GM21367 (cell line): ENCODE results near the gene BNIP3.
"Not testable (repeated sequence)": the region's sequence is repeated elsewhere in the genome, so short reads cannot be mapped to it uniquely, and the experiment has no call there.

Experiments
- ATAC-seq: cut with Tn5 transposase; IDR thresholded peaks from one replicate; pipeline ENCODE4 v1.9.1; 2021; ENCODE audit not compliant: unreplicated experiment

Gene BNIP3

DNA sequence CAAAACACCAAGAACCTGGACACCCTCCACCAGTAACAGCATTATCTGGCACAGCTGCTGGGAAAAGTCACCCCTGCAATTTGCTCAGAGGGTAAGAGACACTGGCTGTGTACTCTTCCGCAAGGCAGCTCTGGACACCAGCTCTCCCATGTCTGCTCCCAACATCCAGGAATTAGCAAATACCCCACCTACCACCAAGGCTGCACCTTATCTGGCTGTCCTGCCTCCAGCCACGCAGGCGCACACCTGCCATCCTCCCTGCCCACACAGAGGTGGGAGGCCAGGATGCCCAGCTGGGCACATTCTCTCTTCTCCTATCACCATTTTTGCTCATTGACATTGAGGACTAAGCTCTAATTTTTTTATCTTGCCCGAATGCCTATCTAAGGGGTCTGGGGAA, 20.3 kb upstream of the BNIP3 start:
- no peak for ATAC-seq

DNA sequence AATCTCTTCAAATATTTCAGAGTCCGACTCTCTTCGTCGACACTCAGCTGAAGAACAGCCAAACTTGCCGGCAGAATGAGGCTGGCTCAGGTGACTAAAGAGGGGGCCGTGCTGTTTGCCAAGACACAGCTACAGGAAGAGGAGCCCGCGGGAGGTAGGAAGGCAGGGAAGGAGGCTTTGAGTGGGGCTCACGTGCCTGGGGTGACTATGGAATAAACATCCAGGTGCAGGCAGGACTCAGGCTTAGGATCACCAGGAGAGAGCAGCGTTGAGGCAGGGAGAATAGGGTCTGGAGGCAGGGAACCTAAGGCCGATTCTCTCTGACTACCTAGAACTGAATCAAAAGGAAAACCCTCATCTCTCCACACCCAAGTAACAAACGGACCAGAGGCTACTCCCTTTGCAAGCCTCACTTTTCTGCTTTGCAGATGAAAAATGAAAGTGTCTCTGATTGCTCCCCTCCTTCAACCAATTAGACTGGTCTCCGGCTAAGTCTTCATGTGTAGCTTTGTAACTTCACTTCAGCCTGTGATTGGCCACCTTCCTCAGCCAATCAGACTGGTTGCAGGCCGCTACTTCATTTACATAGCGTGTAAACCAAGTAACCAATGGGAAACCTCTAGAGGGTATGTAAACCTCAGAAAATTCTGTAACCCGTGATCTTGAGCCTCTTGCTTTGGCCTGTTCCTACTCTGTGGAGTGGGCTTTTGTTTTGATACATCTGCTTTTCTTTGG, 19.7 kb upstream of the BNIP3 start:
- no peak for ATAC-seq

DNA sequence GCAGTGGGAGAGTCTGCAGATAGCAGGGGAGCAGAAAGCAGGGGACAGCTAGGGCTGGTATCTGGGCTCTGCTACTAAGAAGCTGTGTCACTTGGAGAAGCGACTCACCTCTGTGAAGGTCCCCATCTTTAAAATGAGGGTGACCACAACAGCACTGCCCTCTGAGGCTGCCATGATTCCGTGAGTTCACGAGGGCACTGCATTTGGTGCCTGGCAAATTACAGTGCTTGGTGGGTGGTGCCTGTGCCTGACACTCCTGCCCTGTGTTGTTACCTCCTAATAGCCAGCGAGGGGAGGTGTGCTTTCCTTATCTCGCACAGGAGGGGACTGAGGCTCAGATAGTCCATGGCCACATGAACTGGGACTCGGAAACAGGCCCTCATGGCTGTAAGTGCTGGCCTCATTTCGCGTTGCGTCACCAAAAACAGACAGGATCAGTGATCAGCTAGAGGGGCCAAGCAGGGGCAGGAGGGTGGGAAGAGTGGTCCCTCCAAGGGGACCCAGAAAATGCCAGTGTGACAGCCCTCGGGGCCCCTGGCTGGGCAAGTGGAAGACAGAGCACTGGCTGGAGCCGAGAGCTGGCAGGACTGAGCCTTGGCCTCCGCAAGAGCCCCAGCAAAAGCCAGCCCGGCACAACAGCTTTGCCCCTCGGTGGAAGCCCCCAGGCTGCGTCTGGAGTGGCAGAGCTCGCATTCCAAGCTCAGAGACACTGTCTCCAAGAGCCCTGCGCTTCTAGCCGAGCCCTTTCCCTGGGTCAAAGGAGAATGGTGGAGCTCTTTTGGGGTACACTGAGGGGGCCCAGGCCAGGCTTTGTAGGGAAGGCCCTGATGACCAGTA, 17.3 kb upstream of the BNIP3 start:
- ATAC-seq: no peak

DNA sequence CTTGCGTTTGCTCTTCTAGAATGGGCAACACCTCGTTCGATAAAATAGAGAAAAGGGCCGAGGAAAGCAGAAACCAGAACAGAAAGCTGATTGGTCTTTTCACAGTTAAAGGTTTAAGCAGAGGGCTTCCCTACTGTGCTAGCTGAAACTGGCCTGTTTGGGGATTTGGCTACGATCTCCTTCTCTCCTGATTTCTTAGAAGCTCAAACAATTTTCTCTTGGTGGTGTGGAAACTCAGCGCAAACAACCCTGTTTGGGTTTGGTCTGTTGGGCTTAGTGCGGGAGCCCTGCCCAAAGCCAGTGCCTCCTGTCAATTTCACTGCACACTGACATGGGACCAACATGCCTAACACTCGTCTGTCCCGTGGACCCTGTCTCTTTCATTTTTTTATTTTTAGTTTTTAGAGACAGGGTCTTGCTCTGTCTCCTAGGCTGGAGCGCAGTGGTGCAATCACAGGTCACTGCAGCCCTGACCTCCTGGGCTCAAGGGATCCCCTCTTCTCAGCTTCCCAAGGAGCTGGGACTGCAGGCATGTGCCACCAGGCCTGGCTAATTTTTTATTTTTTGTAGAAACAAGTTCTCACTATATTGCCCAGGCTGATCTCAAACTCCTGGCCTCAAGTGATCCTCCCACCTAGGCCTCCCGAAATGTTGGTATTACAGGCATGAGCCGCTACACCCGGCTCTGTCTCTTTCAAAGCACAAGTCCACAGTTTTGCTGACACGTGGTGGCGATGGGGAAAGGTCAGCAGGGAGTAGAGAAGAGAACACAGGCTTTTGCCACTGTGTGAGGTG, 16.5 kb upstream of the BNIP3 start:
- ATAC-seq: no peak

DNA sequence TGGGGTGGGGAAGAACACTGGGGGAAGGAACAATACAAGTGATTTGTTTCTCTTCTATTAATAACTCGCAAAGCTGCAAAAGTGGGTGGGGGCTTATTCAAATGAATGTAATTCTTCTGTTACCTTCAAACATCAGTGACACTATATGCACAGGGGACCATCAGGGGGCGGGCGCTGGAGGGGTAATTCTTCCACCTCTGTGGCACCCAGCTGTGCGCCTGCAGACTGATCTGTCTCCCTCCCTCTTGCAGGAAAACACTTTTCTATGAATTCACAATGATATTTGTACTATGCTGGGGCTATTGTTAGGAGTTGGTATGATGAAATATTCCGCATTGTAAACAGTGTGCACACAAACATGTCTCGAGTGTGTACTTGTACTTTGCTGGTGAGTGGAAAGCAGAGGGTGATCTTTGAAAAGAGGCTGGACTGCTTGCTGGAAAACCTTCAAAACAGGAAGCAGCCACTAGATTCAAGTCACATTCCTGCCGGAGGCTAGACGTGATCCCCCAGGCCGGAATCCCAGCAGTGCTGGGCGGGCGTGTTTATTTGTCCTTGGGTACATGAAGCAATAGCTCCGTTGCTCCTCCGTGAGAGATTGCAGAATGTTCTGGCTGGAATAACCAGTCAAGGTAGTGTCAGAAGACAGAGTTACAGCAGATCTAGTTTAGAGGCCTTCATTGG, 15.8 kb upstream of the BNIP3 start:
- ATAC-seq: no peak

DNA sequence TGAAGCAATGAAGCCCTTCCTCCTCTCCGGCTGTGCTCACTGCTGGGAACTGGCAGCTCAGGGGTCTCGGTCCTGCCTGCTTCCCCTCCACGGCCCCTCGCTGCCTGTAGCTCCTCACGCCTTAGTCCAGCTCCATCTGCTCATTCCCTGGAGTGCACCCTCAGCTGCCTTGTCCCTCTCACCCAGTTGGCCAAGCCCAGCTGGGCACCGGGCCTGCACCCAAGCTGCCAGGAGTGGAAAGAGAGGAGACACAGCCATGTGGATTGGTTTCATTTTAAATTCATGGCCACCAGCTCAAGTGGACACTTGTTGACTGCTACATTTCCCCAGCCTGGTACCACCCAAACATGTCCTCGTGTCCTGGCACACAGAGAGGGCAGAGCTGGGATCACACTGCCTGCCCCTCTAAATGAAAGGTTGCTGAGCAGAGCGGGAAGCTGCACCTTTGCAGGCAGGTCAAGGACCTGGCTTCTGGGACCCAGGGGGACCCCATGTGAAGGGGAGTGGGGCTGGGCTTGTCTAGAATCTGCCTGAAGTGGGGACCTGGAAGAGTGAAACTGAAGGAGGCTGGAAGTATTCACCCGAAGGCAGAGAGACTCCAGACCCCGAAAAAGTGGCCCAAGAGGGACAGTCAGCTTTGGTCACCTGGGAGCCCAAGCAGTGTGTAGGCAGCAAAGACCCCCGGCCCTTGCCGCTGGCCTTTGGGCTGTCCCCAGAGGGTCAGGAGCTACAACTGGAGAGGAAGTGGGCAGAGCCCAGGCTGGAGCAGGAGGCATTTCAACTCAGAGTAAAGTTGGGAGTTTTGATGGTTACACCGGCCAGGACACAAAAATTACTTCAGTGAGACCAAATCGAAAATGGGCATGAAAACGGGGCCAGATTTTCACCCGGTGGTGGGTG, 15.0 kb upstream of the BNIP3 start:
- ATAC-seq: no peak

DNA sequence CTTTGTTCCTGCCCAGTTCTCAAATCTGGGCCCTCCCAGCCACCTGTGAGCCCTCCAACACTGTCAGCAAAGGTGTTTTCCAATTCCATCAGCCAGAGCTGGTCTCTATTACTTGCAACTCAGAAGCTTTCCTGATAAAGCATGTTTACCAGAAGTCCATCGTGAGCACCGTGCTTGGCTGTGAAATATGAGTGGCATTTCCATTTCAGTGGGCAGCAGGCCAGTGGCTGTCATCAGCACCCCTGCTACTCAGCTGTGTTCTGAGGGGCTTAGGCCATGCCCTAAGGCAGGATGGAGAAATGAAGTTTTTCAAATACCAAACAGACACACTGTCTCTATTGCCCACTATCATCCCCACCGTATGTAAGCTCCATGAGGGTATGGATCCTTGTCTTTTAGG, 12.7 kb upstream of the BNIP3 start:
- no peak for ATAC-seq

DNA sequence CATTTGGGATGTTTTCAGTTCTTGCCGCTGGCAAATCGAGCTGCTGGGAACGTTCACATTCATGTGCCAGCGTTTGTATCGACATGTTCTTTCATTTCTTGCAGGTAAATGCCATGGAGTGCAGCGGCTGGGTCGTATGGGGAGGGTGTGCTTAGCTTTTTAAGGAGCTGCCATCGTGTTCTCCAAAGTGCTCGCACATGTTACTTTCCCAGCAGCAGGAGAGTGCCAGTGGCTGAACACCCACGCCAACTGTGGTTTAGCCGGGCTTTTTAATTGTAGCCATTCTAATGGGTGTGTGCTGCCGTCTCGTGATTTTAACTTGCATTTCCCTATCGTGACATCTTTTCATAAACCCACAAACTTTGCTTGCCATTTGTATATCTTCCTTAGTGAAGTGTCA, 11.6 kb upstream of the BNIP3 start:
- ATAC-seq: no peak

DNA sequence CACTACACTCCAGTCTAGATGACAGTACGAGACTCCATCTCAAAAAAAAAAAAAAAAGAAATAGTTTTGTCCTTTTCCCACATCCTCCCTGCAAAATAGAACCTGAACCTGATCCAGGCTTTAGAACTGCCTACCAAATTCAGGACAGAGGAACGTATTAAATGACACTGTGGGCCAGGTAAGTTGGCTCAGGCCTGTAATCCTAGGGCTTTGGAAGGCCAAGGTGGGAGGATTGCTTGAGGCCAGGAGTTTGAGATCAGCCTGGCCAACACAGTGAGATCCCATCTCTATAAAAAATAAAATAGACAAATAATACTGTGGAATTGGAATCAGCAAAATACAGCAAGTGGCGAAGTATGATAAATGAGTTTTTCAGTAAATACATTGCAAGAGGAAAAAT, 10.0 kb upstream of the BNIP3 start:
- ATAC-seq: no peak

DNA sequence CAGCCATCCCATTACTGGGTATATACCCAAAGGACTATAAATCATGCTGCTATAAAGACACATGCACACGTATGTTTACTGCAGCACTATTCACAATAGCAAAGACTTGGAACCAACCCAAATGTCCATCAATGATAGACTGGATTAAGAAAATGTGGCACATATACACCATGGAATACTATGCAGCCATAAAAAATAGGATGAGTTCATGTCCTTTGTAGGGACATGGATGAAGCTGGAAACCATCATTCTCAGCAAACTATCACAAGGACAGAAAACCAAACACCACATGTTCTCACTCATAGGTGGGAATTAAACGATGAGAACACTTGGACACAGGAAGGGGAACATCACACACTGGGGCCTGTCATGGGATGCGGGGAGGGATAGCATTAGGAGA, 6.1 kb upstream of the BNIP3 start:
- ATAC-seq: not testable (repeated sequence)

DNA sequence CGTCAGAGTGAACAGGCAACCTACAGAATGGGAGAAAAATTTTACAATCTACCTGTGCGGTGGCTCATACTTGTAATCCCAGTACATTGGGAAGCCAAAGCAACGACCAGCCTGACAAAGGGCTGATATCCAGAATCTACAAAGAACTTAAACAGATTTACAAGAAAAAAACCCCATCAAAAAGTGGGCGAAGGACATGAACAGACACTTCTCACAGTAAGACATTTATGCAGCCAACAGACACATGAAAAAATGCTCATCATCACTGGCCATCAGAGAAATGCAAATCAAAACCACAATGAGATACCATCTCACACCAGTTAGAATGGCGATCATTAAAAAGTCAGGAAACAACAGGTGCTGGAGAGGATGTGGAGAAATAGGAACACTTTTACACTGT, 5.6 kb upstream of the BNIP3 start:
- ATAC-seq: not testable (repeated sequence)

DNA sequence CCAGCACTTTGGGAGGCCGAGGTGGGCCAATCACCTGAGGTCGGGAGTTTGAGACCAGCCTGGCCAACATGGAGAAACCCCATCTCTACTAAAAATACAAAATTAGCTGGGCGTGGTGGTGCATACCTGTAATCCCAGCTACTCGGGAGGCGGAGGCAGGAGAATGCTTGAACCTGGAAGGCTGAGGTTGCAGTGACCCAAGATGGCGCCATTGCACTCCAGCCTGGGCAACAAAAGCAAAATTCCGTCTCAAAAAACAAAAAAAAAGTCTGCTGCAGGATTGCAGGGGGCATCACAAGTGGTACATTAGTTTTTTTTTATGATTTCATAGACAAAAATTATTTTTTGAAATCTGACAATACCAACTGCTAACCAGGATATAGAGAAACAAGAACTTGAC, 5.1 kb upstream of the BNIP3 start:
- ATAC-seq: not testable (repeated sequence)

DNA sequence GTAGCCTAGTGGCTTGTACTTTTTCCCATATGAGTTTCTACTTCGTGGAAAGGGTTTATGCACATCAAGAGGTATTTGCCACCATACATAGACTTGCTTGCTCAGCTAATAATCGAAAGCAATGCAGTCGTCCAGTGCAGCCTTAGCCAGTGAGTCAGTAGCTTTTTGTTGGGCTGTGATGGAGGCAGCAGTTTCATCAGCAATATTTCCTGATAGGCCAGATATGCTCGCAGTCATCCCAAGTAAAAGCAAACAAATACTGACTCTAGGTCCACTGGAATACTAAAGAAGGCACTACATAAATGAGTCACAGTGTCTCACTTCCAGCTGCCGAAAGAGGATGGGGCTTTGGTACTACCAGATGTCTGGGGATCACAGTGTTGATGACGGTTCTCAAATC, 2.1 kb upstream of the BNIP3 start:
- ATAC-seq: no peak

DNA sequence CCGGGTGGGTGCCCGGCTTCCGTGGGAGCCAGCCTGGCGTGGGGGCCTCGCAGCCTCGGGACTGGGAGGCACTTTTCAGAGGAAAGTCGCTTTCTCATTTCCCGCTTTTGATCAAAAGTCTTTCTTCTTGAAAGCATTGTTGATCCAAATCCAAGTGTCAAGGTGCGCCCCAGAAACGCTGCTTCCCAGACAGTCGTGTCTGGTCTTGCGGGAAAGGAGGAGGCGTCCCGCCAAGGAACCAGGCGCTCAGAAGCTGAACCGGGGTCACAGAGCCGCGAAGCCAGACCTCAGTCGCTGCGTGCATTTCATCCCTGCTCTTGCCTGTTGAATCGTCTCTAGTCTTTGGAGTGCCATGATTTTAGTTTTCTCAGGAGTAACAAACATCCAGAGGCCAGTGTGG, 1.1 kb upstream of the BNIP3 start:
- ATAC-seq: no peak

DNA sequence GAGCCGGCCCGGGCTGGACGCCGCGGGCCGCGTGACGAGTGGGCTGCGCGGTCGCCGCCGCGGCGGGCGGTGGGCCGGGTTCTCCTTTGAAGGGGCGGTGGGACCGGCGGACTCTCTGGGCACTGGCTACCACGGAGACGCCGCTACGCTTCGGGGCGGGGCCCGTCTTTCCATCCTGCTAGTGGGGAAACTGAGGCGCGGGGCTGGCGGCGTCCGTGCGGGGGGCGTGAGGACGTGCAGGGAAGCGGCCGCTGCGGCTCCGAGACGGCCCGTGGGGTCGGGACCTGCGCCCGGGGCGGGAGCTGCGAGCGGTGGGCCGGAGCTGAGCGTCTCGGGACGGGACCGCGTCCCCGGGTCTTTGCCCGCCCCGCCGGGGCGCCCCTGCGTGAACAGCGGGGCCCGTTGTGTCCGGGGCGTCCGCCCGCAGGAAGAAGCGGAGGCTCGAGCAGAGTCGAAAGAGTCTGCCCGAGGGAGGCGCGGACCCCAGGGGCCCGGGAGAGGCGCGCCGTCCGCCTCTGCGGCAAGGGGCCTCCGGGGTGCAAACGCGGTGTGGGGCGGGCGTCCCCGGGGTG, 548 bp upstream of the BNIP3 start:
- peak; percentile 26 for ATAC-seq

DNA sequence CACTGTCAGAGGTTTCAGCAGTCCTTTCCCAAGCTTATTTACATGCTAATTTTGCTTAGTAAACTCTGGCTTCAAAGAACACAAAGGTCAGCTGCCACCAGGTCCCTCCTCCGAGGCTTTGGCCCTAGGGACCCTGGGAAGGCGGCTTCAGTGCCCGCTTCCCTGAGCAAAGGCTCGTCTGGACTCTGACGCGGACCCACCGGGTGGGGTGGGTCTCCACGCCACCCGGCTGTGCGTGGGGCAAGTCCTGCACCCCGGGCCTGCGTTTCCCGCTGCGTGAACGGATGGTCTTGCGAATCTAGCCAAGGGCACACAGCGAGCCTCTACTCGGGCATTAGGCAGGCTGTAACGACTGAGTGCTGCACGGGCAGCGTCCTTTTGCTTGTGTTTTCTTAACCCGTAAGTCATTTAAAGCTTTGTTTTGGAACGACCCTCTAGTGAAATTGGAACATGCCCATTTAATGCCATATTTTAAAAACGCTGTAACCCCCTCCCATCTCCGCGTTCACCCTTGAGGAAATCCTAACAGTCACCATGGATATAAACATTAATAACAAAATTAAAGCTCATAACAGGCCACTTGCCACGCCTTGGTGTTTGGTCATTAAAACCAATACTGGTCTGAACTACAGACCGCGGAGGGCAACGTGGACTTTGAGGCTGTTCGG, 828 bp downstream of the BNIP3 start:
- no peak for ATAC-seq

DNA sequence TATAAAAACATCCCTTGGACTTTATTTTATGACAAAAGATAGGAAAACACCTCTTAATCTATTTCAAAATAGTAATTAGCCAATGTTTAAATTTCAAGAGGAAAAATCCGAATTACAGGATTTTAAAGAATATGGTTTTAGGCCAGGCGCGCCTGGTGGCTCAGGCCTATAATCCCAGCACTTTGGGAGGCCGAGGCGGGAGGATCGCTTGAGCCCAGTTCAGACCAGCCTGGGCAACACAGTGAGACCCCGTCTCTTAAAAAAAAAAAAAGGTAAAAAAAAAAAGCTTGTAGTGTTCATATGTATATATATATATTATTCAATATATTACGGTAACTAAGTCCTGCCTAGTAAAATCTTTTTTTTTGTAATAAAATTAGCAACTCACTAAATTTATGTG, 1.4 kb downstream of the BNIP3 start:
- ATAC-seq: no peak

DNA sequence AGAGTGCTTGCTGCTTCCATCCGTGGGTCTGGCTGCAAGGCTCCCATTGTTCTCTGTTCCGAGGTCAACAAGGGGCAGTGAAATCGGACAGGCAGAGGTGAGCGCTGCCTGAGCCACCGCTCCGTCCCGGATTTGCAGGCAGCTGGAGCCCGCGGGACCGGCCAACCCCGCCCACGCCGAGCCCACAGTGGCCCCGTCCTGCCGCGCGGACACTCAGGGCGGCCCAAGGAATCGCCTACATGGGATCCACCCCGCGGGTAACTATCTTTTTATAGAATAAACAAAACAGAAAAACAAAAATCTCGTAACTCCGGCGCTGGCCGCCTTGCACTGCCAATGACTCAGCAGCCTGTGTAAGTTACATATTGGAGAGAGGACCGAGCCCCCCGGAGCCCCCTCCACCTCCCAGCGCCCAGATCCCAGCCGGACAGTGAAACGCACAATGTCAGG, 1.9 kb downstream of the BNIP3 start:
- ATAC-seq: no peak

DNA sequence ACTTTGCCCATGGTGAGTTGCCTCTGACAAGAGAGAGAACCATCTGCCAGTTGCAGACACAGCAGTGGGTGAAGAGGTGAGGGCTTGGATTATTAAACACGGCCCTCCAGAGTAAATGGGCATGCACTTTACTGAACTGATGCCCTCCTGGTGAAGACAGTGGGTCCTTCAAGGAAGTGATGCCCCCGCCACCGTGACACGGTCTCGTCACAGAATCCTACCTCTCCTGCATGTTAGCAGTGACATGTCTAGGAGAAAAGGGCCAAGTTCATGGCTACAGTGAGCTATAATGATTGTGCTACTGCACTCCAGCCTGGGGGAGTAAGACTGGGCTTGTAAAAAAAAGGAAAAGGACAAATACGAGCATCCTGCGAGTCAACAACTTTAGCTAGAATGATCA, 2.4 kb downstream of the BNIP3 start:
- ATAC-seq: no peak
